SK-N-SH treated with all-trans-retinoic acid at 6 μM for 48 hours (cell line): ENCODE data around the gene MLANA.

Experiments
- ATAC-seq: fragments of 200-7000 bp; cut with Tn5 transposase; 3 replicates; pipeline ENCODE4 v1.9.1; 2020; ENCODE audit warnings: mild to moderate bottlenecking, moderate library complexity
- ARNTL ChIP-seq: fragments of 450-650 bp; formaldehyde crosslinking; IDR thresholded peaks from 2 replicates; pipeline ENCODE4 v1.5.0; 2020; ENCODE audit warnings: low read depth, mild to moderate bottlenecking, moderate library complexity, borderline replicate concordance
- BACH2 ChIP-seq: fragments of 250-450 bp; sonication (Bioruptor Pico); IDR thresholded peaks from 2 replicates; pipeline ENCODE4 v1.9.0; 2021; ENCODE audit warnings: mild to moderate bottlenecking, borderline replicate concordance
- CSDC2 ChIP-seq: fragments of 250-450 bp; sonication (Bioruptor Pico); IDR thresholded peaks from 2 replicates; pipeline ENCODE4 v1.5.0; 2020; ENCODE audit warnings: mild to moderate bottlenecking, moderate library complexity
- ESRRG ChIP-seq: fragments of 250-450 bp; sonication (Bioruptor Pico); IDR thresholded peaks from 2 replicates; pipeline ENCODE4 v1.6.1; 2021; ENCODE audit warnings: mild to moderate bottlenecking
- ISL1 ChIP-seq: fragments of 250-450 bp; sonication (Bioruptor Pico); IDR thresholded peaks from 2 replicates; pipeline ENCODE4 v2.1.2; 2022; ENCODE audit warnings: mild to moderate bottlenecking, moderate library complexity
- OSR1 ChIP-seq: fragments of 250-450 bp; sonication (Bioruptor Pico); IDR thresholded peaks from 2 replicates; pipeline ENCODE4 v1.8.0; 2022; ENCODE audit warnings: moderate library complexity, mild to moderate bottlenecking, inconsistent platforms
- PPARA ChIP-seq: fragments of 250-450 bp; sonication (Bioruptor Pico); IDR thresholded peaks from 2 replicates; pipeline ENCODE4 v1.5.0; 2020; ENCODE audit warnings: mild to moderate bottlenecking, borderline replicate concordance
- RARB ChIP-seq: fragments of 250-450 bp; sonication (Bioruptor Pico); IDR thresholded peaks from 2 replicates; pipeline ENCODE4 v1.8.0; 2021; ENCODE audit warnings: mild to moderate bottlenecking, moderate library complexity
- SNAI2 ChIP-seq: fragments of 250-450 bp; sonication (Bioruptor Pico); IDR thresholded peaks from 2 replicates; pipeline ENCODE4 v1.5.0; 2020; ENCODE audit warnings: mild to moderate bottlenecking, moderate library complexity
- TCF4 ChIP-seq: fragments of 250-450 bp; sonication (Bioruptor Pico); IDR thresholded peaks from 2 replicates; pipeline ENCODE4 v1.8.0; 2021; ENCODE audit warnings: mild to moderate bottlenecking, moderate library complexity, borderline replicate concordance
- TOX ChIP-seq: fragments of 250-450 bp; sonication (Bioruptor Pico); IDR thresholded peaks from 2 replicates; pipeline ENCODE4 v1.8.0; 2021; ENCODE audit warnings: mild to moderate bottlenecking, moderate library complexity, borderline replicate concordance
- ZC3H10 ChIP-seq: fragments of 250-450 bp; sonication (Bioruptor Pico); IDR thresholded peaks from 2 replicates; pipeline ENCODE4 v1.5.1; 2021; ENCODE audit warnings: mild to moderate bottlenecking, moderate library complexity
- ZFP3 ChIP-seq: fragments of 250-450 bp; sonication (Bioruptor Pico); IDR thresholded peaks from 2 replicates; pipeline ENCODE4 v1.5.0; 2020; ENCODE audit warnings: mild to moderate bottlenecking, moderate library complexity
- ZFP30 ChIP-seq: fragments of 450-650 bp; formaldehyde crosslinking; IDR thresholded peaks from 2 replicates; pipeline ENCODE4 v1.5.0; 2022; ENCODE audit warnings: mild to moderate bottlenecking, moderate library complexity
- ZNF565 ChIP-seq: fragments of 450-650 bp; formaldehyde crosslinking; conservative IDR thresholded peaks from 2 replicates; pipeline ENCODE4 v1.5.0; 2020; ENCODE audit warnings: low read depth, mild to moderate bottlenecking, moderate library complexity
- ZNF70 ChIP-seq: fragments of 450-650 bp; formaldehyde crosslinking; IDR thresholded peaks from 2 replicates; pipeline ENCODE4 v1.5.0; 2020; ENCODE audit warnings: mild to moderate bottlenecking, moderate library complexity
- ZNF8 ChIP-seq: fragments of 450-650 bp; formaldehyde crosslinking; IDR thresholded peaks from 2 replicates; pipeline ENCODE4 v1.5.0; 2020; ENCODE audit warnings: mild to moderate bottlenecking, moderate library complexity
- TF ChIP-seq, protein P1 (sequence below): fragments of 250-450 bp; sonication (Bioruptor Pico); IDR thresholded peaks from 2 replicates; pipeline ENCODE4 v1.5.1; 2021; ENCODE audit warnings: mild to moderate bottlenecking, moderate library complexity
- TF ChIP-seq, protein P2 (sequence below): fragments of 250-450 bp; sonication (Bioruptor Pico); IDR thresholded peaks from 2 replicates; pipeline ENCODE4 v1.5.1; 2020; ENCODE audit warnings: low read depth, mild to moderate bottlenecking, moderate library complexity
- TF ChIP-seq, protein P3 (sequence below): fragments of 250-450 bp; sonication (Bioruptor Pico); IDR thresholded peaks from 2 replicates; pipeline ENCODE4 v1.8.0; 2021; ENCODE audit warnings: low read depth, mild to moderate bottlenecking, moderate library complexity, borderline replicate concordance
- TF ChIP-seq, protein P4 (sequence below): fragments of 250-450 bp; sonication (Bioruptor Pico); IDR thresholded peaks from 2 replicates; pipeline ENCODE4 v1.5.0; 2020; ENCODE audit warnings: mild to moderate bottlenecking, moderate library complexity

The MLANA gene

DNA sequence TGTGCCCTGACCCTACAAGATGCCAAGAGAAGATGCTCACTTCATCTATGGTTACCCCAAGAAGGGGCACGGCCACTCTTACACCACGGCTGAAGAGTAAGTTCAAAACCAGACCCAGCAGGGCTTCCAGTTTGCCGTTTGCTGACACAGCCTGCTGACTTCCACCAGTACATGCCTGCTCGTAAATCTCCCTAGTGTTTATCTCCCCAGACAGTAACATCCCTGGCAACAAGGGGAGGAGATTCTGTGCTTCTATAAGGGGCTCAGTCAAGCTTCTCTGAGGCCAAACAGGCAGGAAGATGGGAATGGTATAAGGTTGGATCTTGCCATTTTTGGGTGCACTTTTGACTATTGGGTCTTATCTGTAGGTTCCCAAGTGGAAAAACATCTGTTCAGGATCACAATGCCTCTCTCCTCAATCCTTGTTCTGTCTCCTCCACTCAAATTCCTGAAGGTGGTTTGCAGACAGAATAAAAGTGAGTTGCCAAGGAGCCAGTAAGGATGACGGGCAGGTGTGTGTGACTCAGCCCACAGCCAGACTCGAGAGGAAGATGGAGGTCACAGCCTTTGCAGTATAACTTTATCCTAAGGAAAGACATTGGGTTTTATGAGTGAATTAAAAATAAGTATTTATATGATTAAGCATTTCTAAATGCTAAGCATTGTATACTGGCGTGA, 1.9 kb downstream of the MLANA start (continued):
- no peak for TF ChIP-seq ZFP3 (CRISPR knock-in tag)
- no peak for TF ChIP-seq RARB (CRISPR knock-in tag)
- TF ChIP-seq ZC3H10 (CRISPR knock-in tag), result no peak

DNA sequence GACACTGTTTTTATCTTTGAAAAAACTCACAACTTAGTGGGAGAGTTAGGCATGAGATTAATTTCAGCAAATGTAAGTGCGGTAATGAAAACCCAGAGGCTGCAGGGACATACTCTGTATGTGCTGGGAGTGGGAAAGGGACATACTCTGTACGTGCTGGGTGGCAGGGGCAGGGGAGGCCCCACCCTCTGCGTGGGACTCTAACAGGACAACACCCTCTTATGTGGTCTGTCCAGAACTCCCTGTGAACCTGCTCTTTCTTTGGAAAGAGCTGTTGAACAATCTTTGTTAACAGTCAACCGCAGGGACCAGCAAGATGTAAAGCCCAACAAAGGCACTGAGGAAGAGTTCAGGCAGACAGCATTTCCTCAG, 2.4 kb downstream of the MLANA start:
- TF ChIP-seq ZNF70 (CRISPR knock-in tag) (no peak), TOX (no peak)
- no peak for ATAC-seq

DNA sequence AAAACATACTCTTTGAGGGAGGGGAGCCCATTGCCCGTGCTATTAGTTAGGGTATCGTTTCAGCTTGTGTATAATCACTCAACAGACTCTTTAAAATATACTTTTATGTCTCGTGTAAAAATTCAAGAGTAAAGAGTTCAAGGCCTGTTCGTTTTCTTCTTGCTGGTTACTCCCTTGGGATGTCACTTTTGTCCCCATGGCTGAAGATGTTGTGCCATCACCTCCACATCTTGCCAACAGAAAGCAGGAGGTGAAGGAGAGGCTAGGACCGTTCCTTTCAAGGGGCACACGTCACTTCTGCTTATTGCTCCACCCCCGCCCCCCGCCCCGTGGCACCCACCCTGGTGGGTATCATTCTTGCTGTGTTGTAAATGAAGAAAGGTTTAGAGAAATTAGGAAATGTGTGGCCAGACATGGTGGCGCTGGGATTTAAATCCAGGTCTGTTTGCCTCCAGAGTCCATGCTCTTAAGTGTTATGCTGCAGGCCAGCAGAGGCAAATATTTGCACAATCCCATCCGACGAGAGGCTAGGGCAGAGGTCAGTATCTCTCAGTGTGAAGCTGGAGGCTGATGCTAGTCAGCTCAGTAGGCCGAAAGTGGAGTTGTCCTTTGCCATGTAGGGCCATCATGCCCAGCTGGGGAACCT, 3.0 kb downstream of the MLANA start:
- no peak for TF ChIP-seq ZFP3 (CRISPR knock-in tag)
- no peak for TF ChIP-seq PPARA (CRISPR knock-in tag)
- TF ChIP-seq ZNF8 (CRISPR knock-in tag), result no peak
- no peak for TF ChIP-seq ESRRG (CRISPR knock-in tag)
- no peak for TF ChIP-seq ZC3H10 (CRISPR knock-in tag)
- no peak for TF ChIP-seq OSR1 (CRISPR knock-in tag)
- TF ChIP-seq ZFP30 (CRISPR knock-in tag), result no peak
- no peak for TF ChIP-seq ZNF565 (CRISPR knock-in tag)
- TF ChIP-seq, all 23 proteins: peak for 0
- ATAC-seq, result no peak

DNA sequence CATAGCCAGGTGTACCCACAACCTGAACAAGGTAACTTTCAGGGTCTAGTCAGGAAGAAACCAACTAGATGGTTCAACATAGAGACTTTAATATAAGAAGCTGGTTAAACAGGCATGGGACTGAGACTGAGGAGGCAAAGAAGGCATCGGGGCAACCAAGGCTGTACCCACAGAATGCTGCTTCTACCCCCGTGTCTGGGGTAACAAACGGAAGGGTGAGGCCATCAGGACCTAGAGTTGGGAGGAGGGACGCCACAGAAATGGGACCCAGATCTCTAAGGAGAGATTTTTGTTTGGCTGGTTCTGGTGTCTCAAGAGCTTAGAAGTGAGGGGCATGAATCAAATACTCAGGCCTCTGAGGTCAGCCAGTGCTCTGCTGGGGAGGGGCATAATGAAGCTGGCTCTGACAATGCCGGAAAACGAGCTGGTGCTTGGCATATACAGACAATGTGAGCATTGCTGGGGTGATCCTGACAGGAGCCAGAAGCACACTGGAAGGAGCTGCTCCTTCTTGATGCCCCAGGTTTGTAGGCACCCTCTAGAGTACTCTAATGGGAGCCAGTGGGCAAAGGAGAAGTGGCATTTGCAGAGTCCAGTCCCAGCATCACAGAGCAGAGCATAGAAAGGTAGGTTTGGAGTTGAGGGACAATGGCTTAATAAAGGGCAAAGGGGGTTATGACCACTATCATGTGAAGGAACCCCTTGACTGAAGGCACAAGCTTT, 3.7 kb downstream of the MLANA start:
- no peak for ATAC-seq

More for the DNA sequence above, 3.7 kb downstream of the MLANA start:
- TF ChIP-seq SNAI2, result no peak
- no peak for TF ChIP-seq ISL1 (CRISPR knock-in tag)
- no peak for TF ChIP-seq BACH2 (CRISPR knock-in tag)
- TF ChIP-seq TOX, result no peak
- TF ChIP-seq CSDC2, result no peak
- TF ChIP-seq ZFP30 (CRISPR knock-in tag), result no peak
- no peak for TF ChIP-seq OSR1 (CRISPR knock-in tag)
- no peak for TF ChIP-seq TCF4 (CRISPR knock-in tag)
- no peak for TF ChIP-seq ZC3H10 (CRISPR knock-in tag)
- TF ChIP-seq ZNF70 (CRISPR knock-in tag), result no peak
- no peak for TF ChIP-seq RARB (CRISPR knock-in tag)
- TF ChIP-seq, protein P1, sequence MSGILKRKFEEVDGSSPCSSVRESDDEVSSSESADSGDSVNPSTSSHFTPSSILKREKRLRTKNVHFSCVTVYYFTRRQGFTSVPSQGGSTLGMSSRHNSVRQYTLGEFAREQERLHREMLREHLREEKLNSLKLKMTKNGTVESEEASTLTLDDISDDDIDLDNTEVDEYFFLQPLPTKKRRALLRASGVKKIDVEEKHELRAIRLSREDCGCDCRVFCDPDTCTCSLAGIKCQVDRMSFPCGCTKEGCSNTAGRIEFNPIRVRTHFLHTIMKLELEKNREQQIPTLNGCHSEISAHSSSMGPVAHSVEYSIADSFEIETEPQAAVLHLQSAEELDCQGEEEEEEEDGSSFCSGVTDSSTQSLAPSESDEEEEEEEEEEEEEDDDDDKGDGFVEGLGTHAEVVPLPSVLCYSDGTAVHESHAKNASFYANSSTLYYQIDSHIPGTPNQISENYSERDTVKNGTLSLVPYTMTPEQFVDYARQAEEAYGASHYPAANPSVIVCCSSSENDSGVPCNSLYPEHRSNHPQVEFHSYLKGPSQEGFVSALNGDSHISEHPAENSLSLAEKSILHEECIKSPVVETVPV (CRISPR knock-in tag), result no peak
- TF ChIP-seq, protein P2, sequence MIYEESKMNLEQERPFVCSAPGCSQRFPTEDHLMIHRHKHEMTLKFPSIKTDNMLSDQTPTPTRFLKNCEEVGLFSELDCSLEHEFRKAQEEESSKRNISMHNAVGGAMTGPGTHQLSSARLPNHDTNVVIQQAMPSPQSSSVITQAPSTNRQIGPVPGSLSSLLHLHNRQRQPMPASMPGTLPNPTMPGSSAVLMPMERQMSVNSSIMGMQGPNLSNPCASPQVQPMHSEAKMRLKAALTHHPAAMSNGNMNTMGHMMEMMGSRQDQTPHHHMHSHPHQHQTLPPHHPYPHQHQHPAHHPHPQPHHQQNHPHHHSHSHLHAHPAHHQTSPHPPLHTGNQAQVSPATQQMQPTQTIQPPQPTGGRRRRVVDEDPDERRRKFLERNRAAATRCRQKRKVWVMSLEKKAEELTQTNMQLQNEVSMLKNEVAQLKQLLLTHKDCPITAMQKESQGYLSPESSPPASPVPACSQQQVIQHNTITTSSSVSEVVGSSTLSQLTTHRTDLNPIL (CRISPR knock-in tag), result no peak
- TF ChIP-seq, protein P3, sequence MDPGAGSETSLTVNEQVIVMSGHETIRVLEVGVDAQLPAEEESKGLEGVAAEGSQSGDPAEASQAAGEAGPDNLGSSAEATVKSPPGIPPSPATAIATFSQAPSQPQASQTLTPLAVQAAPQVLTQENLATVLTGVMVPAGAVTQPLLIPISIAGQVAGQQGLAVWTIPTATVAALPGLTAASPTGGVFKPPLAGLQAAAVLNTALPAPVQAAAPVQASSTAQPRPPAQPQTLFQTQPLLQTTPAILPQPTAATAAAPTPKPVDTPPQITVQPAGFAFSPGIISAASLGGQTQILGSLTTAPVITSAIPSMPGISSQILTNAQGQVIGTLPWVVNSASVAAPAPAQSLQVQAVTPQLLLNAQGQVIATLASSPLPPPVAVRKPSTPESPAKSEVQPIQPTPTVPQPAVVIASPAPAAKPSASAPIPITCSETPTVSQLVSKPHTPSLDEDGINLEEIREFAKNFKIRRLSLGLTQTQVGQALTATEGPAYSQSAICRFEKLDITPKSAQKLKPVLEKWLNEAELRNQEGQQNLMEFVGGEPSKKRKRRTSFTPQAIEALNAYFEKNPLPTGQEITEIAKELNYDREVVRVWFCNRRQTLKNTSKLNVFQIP (CRISPR knock-in tag), result no peak
- no peak for TF ChIP-seq ZFP3 (CRISPR knock-in tag)
- TF ChIP-seq, protein P4, sequence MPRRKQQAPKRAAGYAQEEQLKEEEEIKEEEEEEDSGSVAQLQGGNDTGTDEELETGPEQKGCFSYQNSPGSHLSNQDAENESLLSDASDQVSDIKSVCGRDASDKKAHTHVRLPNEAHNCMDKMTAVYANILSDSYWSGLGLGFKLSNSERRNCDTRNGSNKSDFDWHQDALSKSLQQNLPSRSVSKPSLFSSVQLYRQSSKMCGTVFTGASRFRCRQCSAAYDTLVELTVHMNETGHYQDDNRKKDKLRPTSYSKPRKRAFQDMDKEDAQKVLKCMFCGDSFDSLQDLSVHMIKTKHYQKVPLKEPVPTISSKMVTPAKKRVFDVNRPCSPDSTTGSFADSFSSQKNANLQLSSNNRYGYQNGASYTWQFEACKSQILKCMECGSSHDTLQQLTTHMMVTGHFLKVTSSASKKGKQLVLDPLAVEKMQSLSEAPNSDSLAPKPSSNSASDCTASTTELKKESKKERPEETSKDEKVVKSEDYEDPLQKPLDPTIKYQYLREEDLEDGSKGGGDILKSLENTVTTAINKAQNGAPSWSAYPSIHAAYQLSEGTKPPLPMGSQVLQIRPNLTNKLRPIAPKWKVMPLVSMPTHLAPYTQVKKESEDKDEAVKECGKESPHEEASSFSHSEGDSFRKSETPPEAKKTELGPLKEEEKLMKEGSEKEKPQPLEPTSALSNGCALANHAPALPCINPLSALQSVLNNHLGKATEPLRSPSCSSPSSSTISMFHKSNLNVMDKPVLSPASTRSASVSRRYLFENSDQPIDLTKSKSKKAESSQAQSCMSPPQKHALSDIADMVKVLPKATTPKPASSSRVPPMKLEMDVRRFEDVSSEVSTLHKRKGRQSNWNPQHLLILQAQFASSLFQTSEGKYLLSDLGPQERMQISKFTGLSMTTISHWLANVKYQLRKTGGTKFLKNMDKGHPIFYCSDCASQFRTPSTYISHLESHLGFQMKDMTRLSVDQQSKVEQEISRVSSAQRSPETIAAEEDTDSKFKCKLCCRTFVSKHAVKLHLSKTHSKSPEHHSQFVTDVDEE (CRISPR knock-in tag), result no peak
- no peak for TF ChIP-seq ARNTL (CRISPR knock-in tag)
